HepG2 (cell line): ENCODE results near the gene HRC. TPM values are rescaled to one million over a fixed set of nuclear protein-coding genes. Genes with fewer than 3 reads are reported as not detected.

Source experiments
- ARNTL ChIP-seq: sonication (generic); formaldehyde crosslinking; IDR thresholded peaks from 2 replicates; pipeline ENCODE4 v1.4.0; 2020; ENCODE audit warnings: mild to moderate bottlenecking, missing genetic modification reagents
- HCFC1 ChIP-seq: fragments of 150-350 bp; IDR thresholded peaks from 2 replicates; pipeline ENCODE4 v1.6.1; 2014; ENCODE audit warnings: low read depth, low read length
- HHEX ChIP-seq: IDR thresholded peaks from 2 replicates; pipeline ENCODE4 v1.6.1; 2016; ENCODE audit warnings: control low read depth
- HNRNPUL1 ChIP-seq: fragments of 200-400 bp; formaldehyde crosslinking; IDR thresholded peaks from 2 replicates; pipeline ENCODE4 v1.6.1; 2017; ENCODE audit warnings: low read depth, mild to moderate bottlenecking, low read length, moderate library complexity
- HOXA7 ChIP-seq: sonication (generic); formaldehyde crosslinking; IDR thresholded peaks from 2 replicates; pipeline ENCODE4 v1.8.1; 2022; ENCODE audit warnings: mild to moderate bottlenecking, missing genetic modification reagents, moderate library complexity
- MEF2D ChIP-seq: sonication (generic); formaldehyde crosslinking; IDR thresholded peaks from 2 replicates; pipeline ENCODE4 v1.5.1; 2020; ENCODE audit warnings: mild to moderate bottlenecking, missing genetic modification reagents
- NFIB ChIP-seq: sonication (generic); formaldehyde crosslinking; IDR thresholded peaks from 2 replicates; pipeline ENCODE4 v1.9.0; 2021; ENCODE audit warnings: missing genetic modification reagents, mild to moderate bottlenecking, borderline replicate concordance
- PHB2 ChIP-seq: fragments of 450-650 bp; IDR thresholded peaks from 2 replicates; pipeline ENCODE4 v1.6.1; 2018; ENCODE audit not compliant: partially characterized antibody
- RBM39 ChIP-seq: fragments of 200-400 bp; formaldehyde crosslinking; IDR thresholded peaks from one replicate; pipeline ENCODE4 v1.6.1; 2018; ENCODE audit warnings: antibody characterized with exemption, mild to moderate bottlenecking, low read depth, low read length; ENCODE audit not compliant: poor library complexity, severe bottlenecking
- RFXANK ChIP-seq: IDR thresholded peaks from 2 replicates; pipeline ENCODE4 v1.6.1; 2016
- SMAD9 ChIP-seq: sonication (generic); formaldehyde crosslinking; IDR thresholded peaks from 2 replicates; pipeline ENCODE4 v1.5.1; 2020; ENCODE audit warnings: mild to moderate bottlenecking, missing genetic modification reagents
- U2AF1 ChIP-seq: fragments of 200-400 bp; formaldehyde crosslinking; optimal IDR thresholded peaks from 2 replicates; pipeline ENCODE3; 2017; ENCODE audit warnings: mild to moderate bottlenecking, low read depth, low read length
- ZKSCAN8 ChIP-seq: IDR thresholded peaks from 2 replicates; pipeline ENCODE4 v1.6.1; 2016; ENCODE audit warnings: borderline replicate concordance, missing genetic modification reagents, missing compliant biosample characterization
- ZNF569 ChIP-seq: sonication (generic); formaldehyde crosslinking; IDR thresholded peaks from 2 replicates; pipeline ENCODE4 v1.5.0; 2020; ENCODE audit warnings: mild to moderate bottlenecking, missing genetic modification reagents, moderate library complexity, borderline replicate concordance
- polyA plus RNA-seq, 8 experiments: library from polyadenylated mRNA; depleted of rRNA in 3 of 8; stranded (reverse) in 7 of 8; unstranded in 1 of 8; fragments of >200 nt; fragmentation: Illumina TruSeq in 4 of 8; extraction: Trizol in 4 of 8; gene quantifications; 2 replicates each; pipeline versions ENCODE4 v1.2.1 to v1.2.3, GENCODE V29; 2011 to 2016; ENCODE audit warnings: low read depth in 4 of 8, missing spikeins in 1 of 8, mixed read lengths in 1 of 8; ENCODE audit not compliant: insufficient read depth in 1 of 8
- total RNA-seq, 5 experiments: library from RNA; depleted of rRNA; stranded (reverse); fragments of >200 nt; fragmentation: Illumina TruSeq; extraction: Trizol; gene quantifications; 2 replicates each; pipeline ENCODE4 v1.2.3, GENCODE V29; 2016; ENCODE audit warnings: low read depth in 1 of 5
- TF ChIP-seq, protein P1 (sequence below): sonication (generic); formaldehyde crosslinking; IDR thresholded peaks from 2 replicates; pipeline ENCODE4 v1.4.0; 2020; ENCODE audit warnings: missing genetic modification reagents
- TF ChIP-seq, protein P2 (sequence below): IDR thresholded peaks from 2 replicates; pipeline ENCODE4 v1.6.1; 2016
- TF ChIP-seq, protein P3 (sequence below), 2 experiments: fragments of 450-650 bp in 1 of 2; sonication (generic) in 1 of 2; formaldehyde crosslinking; IDR thresholded peaks; 2 replicates each; pipeline versions ENCODE4 v1.5.0 to v1.8.0; 2020 to 2022; ENCODE audit warnings: mild to moderate bottlenecking in 1 of 2, missing genetic modification reagents in 1 of 2
- TF ChIP-seq, protein P4 (sequence below): sonication (generic); formaldehyde crosslinking; IDR thresholded peaks from 2 replicates; pipeline ENCODE4 v1.4.0; 2020; ENCODE audit warnings: missing genetic modification reagents

Gene HRC
- total and polyA plus RNA-seq, 2 of the 13 experiments (the other 11 are each of a cell fraction or from before 2014, with no cell fraction given), result 3.6 to 15.4 TPM

DNA sequence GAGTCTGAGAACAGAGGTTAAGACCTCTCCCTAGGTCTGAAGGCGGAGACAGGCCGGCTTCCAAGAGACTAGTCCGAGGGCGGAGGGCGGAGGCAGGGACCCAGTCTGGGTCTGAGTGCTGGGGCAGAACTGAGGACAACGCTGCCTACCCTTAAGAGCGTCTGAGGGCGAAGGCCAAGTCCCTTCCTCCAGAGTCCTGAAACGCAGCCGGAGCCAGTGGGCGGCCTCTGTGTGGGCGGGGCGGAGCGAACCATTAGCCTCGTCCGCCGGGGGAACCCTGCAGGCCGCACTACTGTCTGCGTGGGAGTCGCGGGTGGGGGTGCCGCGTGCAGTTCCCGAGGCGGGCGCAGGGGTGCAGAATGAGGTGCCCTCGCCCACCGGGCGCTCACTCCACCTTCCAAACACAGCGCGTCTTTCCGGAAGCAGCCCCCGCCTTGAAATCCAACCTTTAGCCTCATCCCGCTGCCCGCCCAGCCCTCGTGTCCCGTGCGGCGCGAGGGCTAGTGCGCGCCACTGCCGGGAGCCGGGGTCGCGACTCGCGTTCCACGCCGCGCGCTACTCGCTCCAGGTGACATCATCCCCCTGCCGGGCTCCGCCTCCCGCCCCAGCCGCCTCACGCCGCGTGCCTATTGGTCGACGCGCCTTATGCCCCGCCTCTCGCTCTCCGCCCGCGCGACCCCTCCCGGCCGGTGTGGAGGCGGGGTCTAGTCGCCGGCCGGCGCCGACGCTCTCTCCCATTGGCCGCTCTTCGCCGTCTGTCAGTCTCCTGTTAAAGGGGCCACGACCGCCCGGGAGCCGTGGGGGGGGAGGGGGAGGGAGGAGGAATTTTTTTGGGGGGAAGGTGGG, 36.4 kb downstream of the HRC start, which contains the start of gene C19orf73 (continued):
- TF ChIP-seq, protein P1, sequence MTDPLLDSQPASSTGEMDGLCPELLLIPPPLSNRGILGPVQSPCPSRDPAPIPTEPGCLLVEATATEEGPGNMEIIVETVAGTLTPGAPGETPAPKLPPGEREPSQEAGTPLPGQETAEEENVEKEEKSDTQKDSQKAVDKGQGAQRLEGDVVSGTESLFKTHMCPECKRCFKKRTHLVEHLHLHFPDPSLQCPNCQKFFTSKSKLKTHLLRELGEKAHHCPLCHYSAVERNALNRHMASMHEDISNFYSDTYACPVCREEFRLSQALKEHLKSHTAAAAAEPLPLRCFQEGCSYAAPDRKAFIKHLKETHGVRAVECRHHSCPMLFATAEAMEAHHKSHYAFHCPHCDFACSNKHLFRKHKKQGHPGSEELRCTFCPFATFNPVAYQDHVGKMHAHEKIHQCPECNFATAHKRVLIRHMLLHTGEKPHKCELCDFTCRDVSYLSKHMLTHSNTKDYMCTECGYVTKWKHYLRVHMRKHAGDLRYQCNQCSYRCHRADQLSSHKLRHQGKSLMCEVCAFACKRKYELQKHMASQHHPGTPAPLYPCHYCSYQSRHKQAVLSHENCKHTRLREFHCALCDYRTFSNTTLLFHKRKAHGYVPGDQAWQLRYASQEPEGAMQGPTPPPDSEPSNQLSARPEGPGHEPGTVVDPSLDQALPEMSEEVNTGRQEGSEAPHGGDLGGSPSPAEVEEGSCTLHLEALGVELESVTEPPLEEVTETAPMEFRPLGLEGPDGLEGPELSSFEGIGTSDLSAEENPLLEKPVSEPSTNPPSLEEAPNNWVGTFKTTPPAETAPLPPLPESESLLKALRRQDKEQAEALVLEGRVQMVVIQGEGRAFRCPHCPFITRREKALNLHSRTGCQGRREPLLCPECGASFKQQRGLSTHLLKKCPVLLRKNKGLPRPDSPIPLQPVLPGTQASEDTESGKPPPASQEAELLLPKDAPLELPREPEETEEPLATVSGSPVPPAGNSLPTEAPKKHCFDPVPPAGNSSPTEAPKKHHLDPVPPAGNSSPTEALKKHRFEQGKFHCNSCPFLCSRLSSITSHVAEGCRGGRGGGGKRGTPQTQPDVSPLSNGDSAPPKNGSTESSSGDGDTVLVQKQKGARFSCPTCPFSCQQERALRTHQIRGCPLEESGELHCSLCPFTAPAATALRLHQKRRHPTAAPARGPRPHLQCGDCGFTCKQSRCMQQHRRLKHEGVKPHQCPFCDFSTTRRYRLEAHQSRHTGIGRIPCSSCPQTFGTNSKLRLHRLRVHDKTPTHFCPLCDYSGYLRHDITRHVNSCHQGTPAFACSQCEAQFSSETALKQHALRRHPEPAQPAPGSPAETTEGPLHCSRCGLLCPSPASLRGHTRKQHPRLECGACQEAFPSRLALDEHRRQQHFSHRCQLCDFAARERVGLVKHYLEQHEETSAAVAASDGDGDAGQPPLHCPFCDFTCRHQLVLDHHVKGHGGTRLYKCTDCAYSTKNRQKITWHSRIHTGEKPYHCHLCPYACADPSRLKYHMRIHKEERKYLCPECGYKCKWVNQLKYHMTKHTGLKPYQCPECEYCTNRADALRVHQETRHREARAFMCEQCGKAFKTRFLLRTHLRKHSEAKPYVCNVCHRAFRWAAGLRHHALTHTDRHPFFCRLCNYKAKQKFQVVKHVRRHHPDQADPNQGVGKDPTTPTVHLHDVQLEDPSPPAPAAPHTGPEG (CRISPR knock-in tag), result peak; percentile 55
- TF ChIP-seq, protein P2, sequence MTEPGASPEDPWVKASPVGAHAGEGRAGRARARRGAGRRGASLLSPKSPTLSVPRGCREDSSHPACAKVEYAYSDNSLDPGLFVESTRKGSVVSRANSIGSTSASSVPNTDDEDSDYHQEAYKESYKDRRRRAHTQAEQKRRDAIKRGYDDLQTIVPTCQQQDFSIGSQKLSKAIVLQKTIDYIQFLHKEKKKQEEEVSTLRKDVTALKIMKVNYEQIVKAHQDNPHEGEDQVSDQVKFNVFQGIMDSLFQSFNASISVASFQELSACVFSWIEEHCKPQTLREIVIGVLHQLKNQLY (CRISPR knock-in tag), result 0 out of 2 replicates have a peak, but pooled peaks have one; percentile 11
- TF ChIP-seq MEF2D (CRISPR knock-in tag), result peak; percentile 50; the same call in 1 of the 2 replicates
- no peak; the same call in 1 of the 2 replicates for TF ChIP-seq SMAD9
- 0 out of 2 replicates have a peak, but pooled peaks have one; percentile 35 for TF ChIP-seq ZNF569
- 0 out of 2 replicates have a peak, but pooled peaks have one; percentile 53 for TF ChIP-seq ZKSCAN8
- TF ChIP-seq, protein P3, sequence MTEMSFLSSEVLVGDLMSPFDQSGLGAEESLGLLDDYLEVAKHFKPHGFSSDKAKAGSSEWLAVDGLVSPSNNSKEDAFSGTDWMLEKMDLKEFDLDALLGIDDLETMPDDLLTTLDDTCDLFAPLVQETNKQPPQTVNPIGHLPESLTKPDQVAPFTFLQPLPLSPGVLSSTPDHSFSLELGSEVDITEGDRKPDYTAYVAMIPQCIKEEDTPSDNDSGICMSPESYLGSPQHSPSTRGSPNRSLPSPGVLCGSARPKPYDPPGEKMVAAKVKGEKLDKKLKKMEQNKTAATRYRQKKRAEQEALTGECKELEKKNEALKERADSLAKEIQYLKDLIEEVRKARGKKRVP (CRISPR knock-in tag; IDR thresholded peaks at IDR 0.05), result peak in 1 of 2 experiments; percentile 65; a peak in 1 of 4 replicates
- TF ChIP-seq HOXA7 (CRISPR knock-in tag), result no peak
- TF ChIP-seq, protein P4, sequence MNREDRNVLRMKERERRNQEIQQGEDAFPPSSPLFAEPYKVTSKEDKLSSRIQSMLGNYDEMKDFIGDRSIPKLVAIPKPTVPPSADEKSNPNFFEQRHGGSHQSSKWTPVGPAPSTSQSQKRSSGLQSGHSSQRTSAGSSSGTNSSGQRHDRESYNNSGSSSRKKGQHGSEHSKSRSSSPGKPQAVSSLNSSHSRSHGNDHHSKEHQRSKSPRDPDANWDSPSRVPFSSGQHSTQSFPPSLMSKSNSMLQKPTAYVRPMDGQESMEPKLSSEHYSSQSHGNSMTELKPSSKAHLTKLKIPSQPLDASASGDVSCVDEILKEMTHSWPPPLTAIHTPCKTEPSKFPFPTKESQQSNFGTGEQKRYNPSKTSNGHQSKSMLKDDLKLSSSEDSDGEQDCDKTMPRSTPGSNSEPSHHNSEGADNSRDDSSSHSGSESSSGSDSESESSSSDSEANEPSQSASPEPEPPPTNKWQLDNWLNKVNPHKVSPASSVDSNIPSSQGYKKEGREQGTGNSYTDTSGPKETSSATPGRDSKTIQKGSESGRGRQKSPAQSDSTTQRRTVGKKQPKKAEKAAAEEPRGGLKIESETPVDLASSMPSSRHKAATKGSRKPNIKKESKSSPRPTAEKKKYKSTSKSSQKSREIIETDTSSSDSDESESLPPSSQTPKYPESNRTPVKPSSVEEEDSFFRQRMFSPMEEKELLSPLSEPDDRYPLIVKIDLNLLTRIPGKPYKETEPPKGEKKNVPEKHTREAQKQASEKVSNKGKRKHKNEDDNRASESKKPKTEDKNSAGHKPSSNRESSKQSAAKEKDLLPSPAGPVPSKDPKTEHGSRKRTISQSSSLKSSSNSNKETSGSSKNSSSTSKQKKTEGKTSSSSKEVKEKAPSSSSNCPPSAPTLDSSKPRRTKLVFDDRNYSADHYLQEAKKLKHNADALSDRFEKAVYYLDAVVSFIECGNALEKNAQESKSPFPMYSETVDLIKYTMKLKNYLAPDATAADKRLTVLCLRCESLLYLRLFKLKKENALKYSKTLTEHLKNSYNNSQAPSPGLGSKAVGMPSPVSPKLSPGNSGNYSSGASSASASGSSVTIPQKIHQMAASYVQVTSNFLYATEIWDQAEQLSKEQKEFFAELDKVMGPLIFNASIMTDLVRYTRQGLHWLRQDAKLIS (CRISPR knock-in tag), result no peak
- no peak for TF ChIP-seq HHEX (CRISPR knock-in tag)
- no peak for TF ChIP-seq U2AF1
- TF ChIP-seq NFIB (CRISPR knock-in tag), result no peak
- TF ChIP-seq HNRNPUL1, result no peak
- no peak for TF ChIP-seq PHB2
- peak; percentile 84 for TF ChIP-seq ARNTL (CRISPR knock-in tag)
- no peak for TF ChIP-seq RFXANK (CRISPR knock-in tag)
- peak; percentile 42 for TF ChIP-seq RBM39
- no peak for TF ChIP-seq HCFC1
